Caki2 (cell line): ENCODE measurements around the gene HSD17B1. TPM values are rescaled to one million over a fixed set of nuclear protein-coding genes. Genes with fewer than 3 reads are reported as not detected.
A peak's percentile ranks its signal among the peaks of the same experiment; 100 is the strongest.

Experiments used
- DNase-seq: peaks from one replicate; pipeline ENCODE4 v3.0.0-alpha.2; 2015; ENCODE audit warnings: low read depth
- in situ Hi-C: cut with HindIII; loops from 2 replicates; pipeline ENCODE4 v1.10.0; 2016; ENCODE audit warnings: low sequenced_read_pairs, low pct_unique_long_range_greater_than_20kb, mixed read lengths
- total RNA-seq: library from RNA; depleted of rRNA; stranded (reverse); fragments of >200 nt; shearing (Covaris generic); gene quantifications from 2 replicates; pipeline ENCODE4 v1.2.3, GENCODE V29; 2014; ENCODE audit warnings: low replicate concordance; rRNA removed

HSD17B1 gene
- total RNA-seq, 1 experiment from 2014 or later: not detected

- in situ Hi-C loops: no loop called here
- peak; percentile 76 for DNase-seq
Measured at GRCh38 chr17:42578282-42578869, 25.7 kb downstream of the HSD17B1 start.

- no peak for DNase-seq
- in situ Hi-C loops: no loop called here
Measured at GRCh38 chr17:42579794-42580551, 27.2 kb downstream of the HSD17B1 start.

- no peak for DNase-seq
- in situ Hi-C loops: no loop called here
Measured at GRCh38 chr17:42581744-42582270, 29.1 kb downstream of the HSD17B1 start.

- DNase-seq: no peak
- in situ Hi-C loops: no loop called here
Measured at GRCh38 chr17:42584880-42585279, 32.2 kb downstream of the HSD17B1 start.

- in situ Hi-C loops: no loop called here
- no peak for DNase-seq
Measured at GRCh38 chr17:42585353-42585752, 32.6 kb downstream of the HSD17B1 start.

- DNase-seq: no peak
- in situ Hi-C loops: no loop called here
Measured at GRCh38 chr17:42586514-42587230, 33.9 kb downstream of the HSD17B1 start.

- no peak for DNase-seq
- in situ Hi-C loops: no loop called here
Measured at GRCh38 chr17:42590886-42591285, 38.2 kb downstream of the HSD17B1 start.

- in situ Hi-C loops: no loop called here
- no peak for DNase-seq
Measured at GRCh38 chr17:42591411-42591810, 38.7 kb downstream of the HSD17B1 start.

GRCh38 chr17:42596386-42596785, 43.7 kb downstream of the HSD17B1 start:
- no peak for DNase-seq
- in situ Hi-C loops: no loop called here

GRCh38 chr17:42598905-42599304, 46.2 kb downstream of the HSD17B1 start:
- in situ Hi-C loops: no loop called here
- DNase-seq: no peak

- no peak for DNase-seq
- in situ Hi-C loops: loop anchor here (10.0 to 25.0 kb wide), 2 partner anchors 61 to 134 kb away; partner anchors contain the start of gene EZH1
Measured at GRCh38 chr17:42603318-42603717, 50.6 kb downstream of the HSD17B1 start.

Other genes starting within 250 kb of the HSD17B1 start
- 21.0 and 29.7 TPM in 2 replicates for gene STAT3, start 164.5 kb upstream of the HSD17B1 start, total RNA-seq
- 287 and 330 TPM in 2 replicates for gene CAVIN1, start 129.7 kb upstream of the HSD17B1 start, total RNA-seq
- 42.0 and 49.6 TPM in 2 replicates for gene ATP6V0A1, start 94.0 kb upstream of the HSD17B1 start, total RNA-seq
- 53.9 and 64.5 TPM in 2 replicates for gene NAGLU, start 16.7 kb upstream of the HSD17B1 start, total RNA-seq
- gene COASY, start 9.2 kb downstream of the HSD17B1 start, total RNA-seq: 24.0 and 29.5 TPM in 2 replicates
- gene MLX, start 14.2 kb downstream of the HSD17B1 start, total RNA-seq: 13.0 and 21.9 TPM in 2 replicates
- 3.4 and 8.6 TPM in 2 replicates for gene PSMC3IP, start 24.8 kb downstream of the HSD17B1 start, total RNA-seq
- 50.5 and 90.2 TPM in 2 replicates for gene RETREG3, start 56.5 kb downstream of the HSD17B1 start, total RNA-seq
- gene TUBG1, start 56.8 kb downstream of the HSD17B1 start, total RNA-seq: 74.8 and 76.6 TPM in 2 replicates
- gene TUBG2, start 106.4 kb downstream of the HSD17B1 start, total RNA-seq: 3.1 and 6.7 TPM in 2 replicates
- gene PLEKHH3, start 124.1 kb downstream of the HSD17B1 start, total RNA-seq: 20.5 and 21.5 TPM in 2 replicates
- not detected in 2 replicates for gene CCR10, start 128.9 kb downstream of the HSD17B1 start, total RNA-seq
- 2.0 and 3.2 TPM in 2 replicates for gene CNTNAP1, start 129.6 kb downstream of the HSD17B1 start, total RNA-seq
- 8.2 and 21.3 TPM in 2 replicates for gene EZH1, start 192.1 kb downstream of the HSD17B1 start, total RNA-seq
- gene RAMP2, start 208.3 kb downstream of the HSD17B1 start, total RNA-seq: not detected in 2 replicates
- gene VPS25, start 220.5 kb downstream of the HSD17B1 start, total RNA-seq: 123 and 179 TPM in 2 replicates
- gene WNK4, start 227.7 kb downstream of the HSD17B1 start, total RNA-seq: not detected in 2 replicates
- 211 and 246 TPM in 2 replicates for gene COA3, start 245.8 kb downstream of the HSD17B1 start, total RNA-seq
- 0.09 TPM in 1 of 2 replicates, not detected in the other for gene CNTD1, start 245.9 kb downstream of the HSD17B1 start, total RNA-seq